SU-DHL-6 (cell line): Measurements from ENCODE around the gene SLC4A5.

Source experiments
- H2AFZ ChIP-seq: fragments of 200-600 bp; sonication (generic); 2 replicates; pipeline ENCODE4 v1.6.1; 2014; ENCODE audit warnings: low read depth, mild to moderate bottlenecking, moderate library complexity, mixed read lengths, antibody characterized with exemption, low read length; ENCODE audit not compliant: severe bottlenecking
- H3F3A ChIP-seq: fragments of 200-600 bp; shearing (Covaris generic); 2 replicates; pipeline ENCODE4 v1.6.0; 2016; ENCODE audit warnings: antibody characterized with exemption, mild to moderate bottlenecking; ENCODE audit not compliant: insufficient read depth
- H3K27ac ChIP-seq: fragments of 200-600 bp; sonication (generic); 2 replicates; pipeline ENCODE4 v1.5.1; 2016; ENCODE audit warnings: low read depth, mild to moderate bottlenecking, low read length, moderate library complexity, mixed read lengths
- H3K27me3 ChIP-seq: fragments of 200-600 bp; sonication (generic), shearing (Covaris generic); 2 replicates; pipeline ENCODE4 v1.6.0; 2014; ENCODE audit warnings: mild to moderate bottlenecking, low read length
- H3K36me3 ChIP-seq: fragments of 200-600 bp; sonication (generic); 2 replicates; pipeline ENCODE4 v1.6.1; 2014; ENCODE audit warnings: mild to moderate bottlenecking, low read length, mixed read lengths
- H3K4me2 ChIP-seq: fragments of 300-600, 200-600 bp; shearing (Covaris generic), sonication (generic); 2 replicates; pipeline ENCODE4 v1.6.0; 2014; ENCODE audit warnings: low read length, low read depth, mild to moderate bottlenecking; ENCODE audit not compliant: poor library complexity, severe bottlenecking
- H3K4me3 ChIP-seq: fragments of 200-600 bp; sonication (generic); 2 replicates; pipeline ENCODE4 v1.5.1; 2014; ENCODE audit warnings: antibody characterized with exemption, low read length, mild to moderate bottlenecking, mixed read lengths; ENCODE audit not compliant: insufficient read depth, poor library complexity, severe bottlenecking
- H3K79me2 ChIP-seq: fragments of 200-600 bp; sonication (generic); 2 replicates; pipeline ENCODE4 v1.6.1; 2014; ENCODE audit warnings: mild to moderate bottlenecking, low read length, moderate library complexity; ENCODE audit not compliant: insufficient read depth
- H3K9ac ChIP-seq: fragments of 200-600 bp; sonication (generic); 2 replicates; pipeline ENCODE4 v1.7.0; 2014; ENCODE audit warnings: mild to moderate bottlenecking, low read length
- H3K9me2 ChIP-seq: fragments of 200-600 bp; sonication (generic); replicated peaks from 2 replicates; pipeline ENCODE4 v1.6.1; 2014; ENCODE audit warnings: low read length; ENCODE audit not compliant: insufficient read depth
- H3K9me3 ChIP-seq: fragments of 200-600 bp; sonication (generic); 2 replicates; pipeline ENCODE4 v1.6.1; 2014; ENCODE audit warnings: low read length, mixed read lengths; ENCODE audit not compliant: insufficient read depth
- H4K20me1 ChIP-seq: fragments of 200-600 bp; sonication (generic); 2 replicates; pipeline ENCODE4 v1.6.1; 2014; ENCODE audit warnings: low read depth, mild to moderate bottlenecking, antibody characterized with exemption, low read length, moderate library complexity, mixed read lengths
- CTCF ChIP-seq: fragments of 200-600 bp; sonication (generic); IDR thresholded peaks from one replicate; pipeline ENCODE4 v1.5.1; 2017; ENCODE audit warnings: antibody characterized with exemption, mild to moderate bottlenecking, low read length, moderate library complexity; ENCODE audit not compliant: insufficient read depth, poor library complexity, severe bottlenecking
- EZH2phosphoT487 ChIP-seq: fragments of 200-600 bp; sonication (generic), shearing (Covaris generic); conservative IDR thresholded peaks from 2 replicates; pipeline ENCODE4 v1.6.1; 2018; ENCODE audit warnings: mild to moderate bottlenecking, antibody characterized with exemption, low read length, moderate library complexity, mixed read lengths

SLC4A5 gene

GRCh38 chr2:74226648-74227213, 116.5 kb downstream of the SLC4A5 start:
- Histone ChIP-seq H3K9me3 (no peaks in the 10 kb centered on the region), H3K4me2 (no peak overlapping the region), H3K9ac (no peak overlapping the region), H4K20me1 (no peaks in the 10 kb centered on the region), H3K4me3 (no peak overlapping the region), H3K27ac (no peak overlapping the region), H3K9me2 (no peaks in the 10 kb centered on the region), H3F3A (no peaks in the 10 kb centered on the region), H3K27me3 (no peaks in the 10 kb centered on the region), H3K79me2 (no peaks in the 10 kb centered on the region), H2AFZ (no peak overlapping the region), H3K36me3 (no peaks in the 10 kb centered on the region)
- no peak for TF ChIP-seq EZH2phosphoT487
- TF ChIP-seq CTCF, result no peak

GRCh38 chr2:74225698-74226459, 117.3 kb downstream of the SLC4A5 start:
- H3K4me2 ChIP-seq, result no peak overlapping the region
- no peaks in the 10 kb centered on the region for H3K9me3 ChIP-seq
- H4K20me1 ChIP-seq, result no peaks in the 10 kb centered on the region
- H3K36me3 ChIP-seq, result no peaks in the 10 kb centered on the region
- no peak overlapping the region for H3K4me3 ChIP-seq
- H3K27me3 ChIP-seq, result no peaks in the 10 kb centered on the region
- H3K27ac ChIP-seq, result no peak overlapping the region
- H3K79me2 ChIP-seq, result no peaks in the 10 kb centered on the region
- no peaks in the 10 kb centered on the region for H3F3A ChIP-seq
- TF ChIP-seq CTCF (no peak), EZH2phosphoT487 (no peak)
- H3K9me2 ChIP-seq, result no peaks in the 10 kb centered on the region
- no peak overlapping the region for H3K9ac ChIP-seq
- no peak overlapping the region for H2AFZ ChIP-seq

GRCh38 chr2:74223941-74224770, 119.1 kb downstream of the SLC4A5 start:
- no peak overlapping the region for H2AFZ ChIP-seq
- no peaks in the 10 kb centered on the region for H4K20me1 ChIP-seq
- H3K9ac ChIP-seq, result no peak overlapping the region
- no peaks in the 10 kb centered on the region for H3F3A ChIP-seq
- no peaks in the 10 kb centered on the region for H3K9me2 ChIP-seq
- H3K9me3 ChIP-seq, result no peaks in the 10 kb centered on the region
- no peak overlapping the region for H3K4me3 ChIP-seq
- no peak overlapping the region for H3K4me2 ChIP-seq
- H3K79me2 ChIP-seq, result no peaks in the 10 kb centered on the region
- no peaks in the 10 kb centered on the region for H3K36me3 ChIP-seq
- H3K27me3 ChIP-seq, result no peaks in the 10 kb centered on the region
- TF ChIP-seq CTCF (no peak), EZH2phosphoT487 (no peak)
- no peak overlapping the region for H3K27ac ChIP-seq
